GM21526 (cell line): ENCODE results near the gene ELFN1.

ENCODE experiments used
- ATAC-seq: cut with Tn5 transposase; IDR thresholded peaks from one replicate; pipeline ENCODE4 v1.9.1; 2021; ENCODE audit warnings: moderate library complexity; ENCODE audit not compliant: unreplicated experiment, low FRiP score

The ELFN1 gene

DNA sequence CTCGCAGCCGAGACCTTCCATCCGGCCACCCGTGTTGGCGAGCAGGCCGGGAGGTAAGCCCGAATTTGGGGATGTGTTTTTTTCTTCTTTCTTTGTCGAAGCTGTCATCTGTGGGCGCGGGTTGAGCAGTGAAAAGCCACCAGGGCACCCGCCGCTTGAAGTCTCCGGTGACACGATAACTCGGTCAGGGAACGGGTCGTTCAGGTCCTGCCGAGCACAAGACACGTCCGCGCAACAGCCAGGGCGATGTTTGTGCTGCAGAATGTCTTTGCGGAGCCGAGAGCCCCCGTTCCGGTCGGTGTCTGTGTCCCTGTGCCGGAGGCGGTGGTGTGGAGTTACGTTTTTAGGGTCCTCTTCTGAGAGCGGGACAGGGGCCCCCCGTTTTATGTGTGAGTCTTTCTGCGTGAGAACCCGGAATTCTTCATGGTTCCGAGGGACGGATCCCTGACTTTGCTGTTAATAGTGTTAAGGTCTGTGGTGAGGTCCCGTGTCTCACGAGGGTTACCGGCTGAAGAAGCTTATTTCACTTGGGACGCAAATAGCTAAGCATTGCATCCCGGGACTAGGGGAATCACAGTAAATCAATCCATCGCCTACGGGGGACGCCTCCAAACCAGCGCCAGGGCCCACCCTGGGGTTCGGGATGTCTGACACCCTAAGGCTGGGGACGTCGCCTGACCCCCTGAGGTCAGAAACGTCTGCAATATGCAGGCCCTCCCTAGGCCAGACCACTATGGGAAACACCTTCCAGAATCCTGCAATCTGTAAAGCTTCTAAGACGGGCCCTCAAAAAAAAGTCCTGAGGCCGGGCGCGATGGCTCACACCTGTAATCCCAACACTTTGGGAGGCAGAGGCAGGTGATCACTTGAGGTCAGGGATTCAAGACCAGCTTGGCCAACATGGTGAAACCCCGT is 99.5 kb downstream of the ELFN1 start:
- ATAC-seq: no peak

DNA sequence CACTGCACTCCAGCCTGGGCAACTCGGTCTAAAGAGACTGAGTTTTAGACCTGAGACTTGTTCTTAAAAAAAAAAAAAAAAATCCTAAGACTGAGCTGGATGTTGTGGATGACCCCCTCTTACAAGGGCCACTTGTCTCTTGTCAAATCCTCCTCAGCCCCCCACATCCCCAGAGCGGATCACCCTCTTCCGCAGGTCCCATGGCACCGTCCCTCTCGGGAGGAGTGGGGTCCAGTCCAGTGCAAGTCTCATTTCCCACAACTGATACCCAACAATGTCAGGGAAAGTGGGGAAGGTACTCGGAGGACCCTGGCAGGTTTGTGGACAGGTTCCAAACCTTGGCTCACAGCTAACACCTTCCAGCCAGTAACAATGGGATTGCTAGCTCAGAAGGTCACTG is 100.3 kb downstream of the ELFN1 start:
- ATAC-seq: no peak

GRCh38 chr7:1775389-1775788 is 105.3 kb downstream of the ELFN1 start:
- no peak for ATAC-seq

DNA sequence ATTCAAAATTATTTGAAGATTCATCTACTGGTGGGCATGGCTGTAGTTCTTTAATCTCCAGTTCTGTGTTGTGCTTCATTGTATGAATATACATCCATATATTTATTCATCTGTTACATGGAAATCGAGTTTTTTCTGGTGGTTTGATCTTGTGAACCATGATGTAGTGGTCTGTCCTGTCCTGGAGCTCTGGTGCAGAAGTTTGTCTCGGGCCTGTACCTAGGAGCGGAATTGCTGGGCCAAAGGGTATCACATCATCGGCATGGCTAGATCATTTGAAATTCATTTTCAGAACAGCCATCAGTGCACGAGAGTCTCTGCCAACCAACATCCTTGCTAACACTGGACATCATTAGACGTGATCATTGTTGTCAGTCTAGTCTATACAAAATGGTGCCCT is 107.0 kb downstream of the ELFN1 start:
- no peak for ATAC-seq

- no peak for ATAC-seq
Measured at GRCh38 chr7:1779445-1779844, 109.4 kb downstream of the ELFN1 start.

DNA sequence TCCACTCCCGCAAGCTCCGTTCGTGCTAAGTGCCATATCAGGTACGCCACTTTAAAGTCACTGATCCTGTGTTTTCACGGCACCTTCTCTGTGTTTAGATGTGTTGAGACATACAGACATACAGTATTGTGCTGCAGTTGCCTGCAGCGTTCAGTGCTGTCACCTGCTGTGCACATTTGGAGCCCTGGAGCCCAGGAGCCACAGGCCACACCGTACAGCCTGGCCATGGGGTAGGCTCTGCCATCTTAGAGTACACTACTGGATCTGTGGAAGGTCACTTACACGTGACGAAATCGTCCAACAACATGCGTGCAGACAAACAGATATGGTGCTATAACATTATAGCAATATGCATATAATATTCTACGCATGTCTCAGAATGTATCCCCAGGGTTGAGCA is 111.3 kb downstream of the ELFN1 start:
- no peak for ATAC-seq

DNA sequence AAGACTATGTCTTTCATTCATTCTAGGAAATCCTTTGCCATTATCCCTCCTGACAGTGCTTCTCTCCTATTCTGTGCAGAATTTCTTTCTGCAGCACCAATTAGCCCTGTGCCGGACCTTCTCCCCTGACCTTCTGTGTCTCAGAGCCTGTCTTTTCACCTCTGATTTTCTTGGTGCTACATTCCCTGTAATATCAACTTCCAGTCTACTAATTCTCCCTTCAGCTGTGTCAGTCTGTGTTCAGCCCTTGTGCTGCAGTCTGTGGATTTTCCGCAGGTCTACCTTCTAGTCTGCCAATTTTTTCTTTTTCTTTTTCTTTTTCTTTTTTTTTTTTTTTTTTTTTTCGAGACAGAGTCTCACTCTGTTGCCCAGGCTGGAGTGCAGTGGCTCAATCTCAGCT is 115.8 kb downstream of the ELFN1 start:
- ATAC-seq: no peak

DNA sequence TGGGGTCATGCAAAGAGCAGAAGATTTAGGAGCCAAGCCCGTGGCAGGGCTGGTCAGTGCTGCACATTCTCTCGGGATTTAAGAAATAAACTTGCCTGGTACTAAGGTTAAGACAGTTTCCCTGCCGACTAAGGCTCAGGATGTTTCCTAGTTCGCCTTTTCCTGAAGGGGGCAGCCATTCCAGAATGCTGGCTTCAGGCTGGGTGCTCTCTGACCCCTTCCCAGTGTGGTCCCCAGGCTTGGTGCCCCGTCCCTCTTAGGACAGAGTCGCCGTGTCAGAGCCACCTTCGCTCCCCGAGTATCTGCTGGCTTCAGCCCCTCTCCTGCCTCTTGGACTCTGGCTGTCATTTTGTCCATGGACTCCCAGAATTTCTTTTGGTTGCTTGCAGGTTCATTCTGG is 117.2 kb downstream of the ELFN1 start:
- no peak for ATAC-seq

DNA sequence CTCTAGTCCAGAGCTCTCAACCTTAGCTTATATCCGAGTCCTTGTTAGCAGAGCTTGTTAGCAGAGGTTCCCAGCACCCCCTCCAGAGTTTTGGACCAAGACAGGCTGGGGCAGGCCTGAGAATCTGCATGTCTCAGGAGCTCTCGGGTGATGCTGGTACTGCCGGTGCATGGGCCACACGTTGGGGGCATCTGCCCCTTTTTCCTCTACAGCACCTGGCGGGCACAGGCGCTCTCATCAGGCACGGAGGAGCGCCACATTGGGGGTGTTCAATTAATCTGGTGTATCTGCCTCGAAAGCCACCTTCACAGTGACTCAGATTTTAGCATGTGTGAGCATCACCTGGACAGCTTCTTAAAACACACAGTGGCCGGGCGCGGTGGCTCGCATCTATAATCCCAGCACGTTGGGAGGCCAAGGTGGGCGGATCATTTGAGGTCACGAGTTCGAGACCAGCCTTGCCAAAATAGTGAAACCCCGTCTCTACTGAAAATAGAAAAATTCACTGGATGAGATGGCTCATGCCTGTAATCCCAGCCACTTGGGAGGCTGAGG is 117.7 kb downstream of the ELFN1 start:
- ATAC-seq: no peak

- ATAC-seq: no peak
Measured at GRCh38 chr7:1794888-1795542, 124.9 kb downstream of the ELFN1 start.
